ENCODE results near the gene DNAAF8.
"Not testable (repeated sequence)": the region's sequence is repeated elsewhere in the genome, so short reads cannot be mapped to it uniquely, and the experiment has no call there.

Gene DNAAF8

DNA sequence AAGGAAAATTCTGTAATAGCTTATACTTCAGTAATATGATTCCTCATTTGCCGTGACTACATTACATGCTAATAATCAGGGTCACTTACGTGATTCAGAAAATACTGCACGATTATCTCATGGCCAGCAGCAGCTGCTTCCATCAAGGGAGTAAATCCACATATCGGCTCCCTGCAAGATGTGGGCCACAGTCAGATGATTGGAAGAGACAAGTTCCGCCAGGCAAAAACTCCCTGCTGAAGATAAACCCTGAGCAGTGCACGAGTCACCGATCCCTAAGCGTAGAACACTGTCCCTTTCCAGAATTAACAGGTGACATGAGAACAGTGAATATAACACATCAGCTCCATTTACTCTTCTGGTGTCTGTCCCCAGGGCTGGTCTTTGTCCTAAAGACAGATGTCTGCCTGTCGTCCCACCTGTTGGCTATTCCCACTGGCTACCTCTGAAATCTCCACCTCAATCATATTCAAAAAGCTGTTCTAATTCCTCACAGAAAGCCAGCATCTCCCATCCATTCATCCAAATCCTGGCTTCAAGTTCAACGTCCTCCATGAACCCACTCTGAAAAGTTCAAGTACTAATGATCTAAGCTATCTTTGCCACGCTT lies 9.6 kb upstream of the DNAAF8 start:
- no peak for DNase-seq

DNA sequence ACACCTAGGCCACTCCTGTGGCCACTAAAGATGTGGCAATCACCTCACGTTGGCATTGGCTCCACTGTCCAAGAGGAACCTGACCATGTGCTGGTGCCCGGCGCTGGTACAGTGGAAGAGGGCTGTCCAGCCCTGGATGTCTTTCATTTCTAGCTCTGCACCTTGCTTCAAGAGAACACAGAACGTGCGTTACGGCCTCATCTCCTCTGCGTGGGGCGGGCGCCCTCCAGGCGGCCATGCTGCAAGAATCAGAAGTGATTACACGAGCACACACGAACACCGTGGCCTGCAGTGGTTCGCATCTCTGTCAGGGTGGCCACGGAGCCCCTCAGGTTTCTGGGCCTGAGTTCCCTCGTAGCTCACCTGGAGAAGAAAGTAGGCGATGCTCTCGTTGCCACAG lies 7.7 kb upstream of the DNAAF8 start:
- DNase-seq, result no peak

DNA sequence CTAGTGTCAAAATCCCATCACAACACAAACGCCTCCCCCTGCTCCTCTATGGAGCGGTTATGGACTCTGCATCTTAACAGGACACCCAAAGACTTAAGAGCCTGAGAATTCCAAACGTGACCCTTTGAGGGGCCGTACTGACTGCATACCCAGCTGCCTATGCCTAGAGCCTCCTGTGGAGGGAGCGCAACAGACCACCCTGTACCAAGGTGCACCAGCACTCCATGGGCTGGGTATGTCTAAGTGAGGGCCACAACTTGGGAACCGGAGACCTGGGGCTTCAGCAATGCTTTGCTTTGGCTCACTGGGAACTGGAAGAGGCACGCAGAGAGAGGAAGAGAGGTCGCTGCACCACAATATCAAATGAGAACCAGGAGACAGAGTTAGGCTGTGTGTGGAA lies 5.7 kb upstream of the DNAAF8 start:
- DNase-seq, result no peak

DNA sequence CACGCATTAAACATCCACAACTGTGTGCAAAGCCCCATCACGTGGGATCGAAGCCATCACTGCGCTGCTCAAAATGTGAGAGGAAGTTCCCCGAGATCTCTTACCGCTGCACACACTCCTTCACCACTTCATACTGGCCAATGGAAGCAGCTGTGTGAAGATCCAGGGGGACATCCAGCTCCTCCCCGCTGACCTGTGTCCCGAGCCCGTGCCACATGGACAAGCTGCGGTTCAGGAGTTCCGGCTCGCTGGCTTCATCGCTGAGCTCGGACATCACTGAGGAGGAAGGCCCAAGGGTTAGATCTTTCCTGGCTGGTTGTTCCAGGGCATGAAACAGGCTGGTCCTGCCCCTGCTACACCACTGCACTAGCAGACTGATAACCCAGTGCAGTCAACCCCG lies 4.5 kb upstream of the DNAAF8 start:
- no peak for DNase-seq

DNA sequence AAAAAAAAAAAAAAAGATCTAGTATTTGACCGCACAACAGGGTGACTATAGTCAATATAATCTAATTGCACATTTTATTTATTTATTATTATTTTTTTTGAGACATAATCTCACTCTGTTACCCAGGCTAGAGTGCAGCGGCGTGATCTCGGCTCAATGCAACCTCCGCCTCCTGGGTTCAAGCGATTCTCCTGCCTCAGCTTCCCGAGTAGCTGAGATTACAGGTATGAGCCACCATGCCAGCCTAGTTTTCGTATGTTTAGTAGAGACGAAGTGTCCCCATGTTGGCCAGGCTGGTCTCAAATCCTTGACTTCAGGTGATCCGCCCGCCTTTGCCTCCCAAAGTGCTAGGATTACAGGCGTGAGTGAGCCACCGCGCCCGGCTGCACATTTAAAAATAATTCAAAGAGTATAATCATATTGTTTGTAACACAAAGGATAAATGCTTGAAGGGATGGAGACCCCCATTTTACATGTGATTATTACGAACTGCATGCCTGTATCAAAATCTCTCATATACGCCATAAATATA lies 1.1 kb upstream of the DNAAF8 start:
- DNase-seq, result no peak

DNA sequence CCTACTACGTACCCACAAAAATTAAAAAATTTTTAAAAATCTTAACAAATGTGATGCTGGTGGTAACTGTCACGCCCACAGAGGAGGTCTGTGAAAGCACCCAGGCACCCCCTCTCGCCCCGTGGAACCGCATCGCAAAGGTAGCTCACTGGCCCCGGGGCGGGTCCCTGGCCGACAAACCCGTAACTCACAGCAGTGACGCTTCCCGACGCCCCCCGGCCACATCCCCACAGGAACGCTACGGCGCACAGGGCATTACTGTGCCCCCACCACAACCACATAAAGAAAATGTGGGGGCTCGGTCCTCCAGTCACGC lies 632 bp upstream of the DNAAF8 start:
- DNase-seq, result no peak

DNA sequence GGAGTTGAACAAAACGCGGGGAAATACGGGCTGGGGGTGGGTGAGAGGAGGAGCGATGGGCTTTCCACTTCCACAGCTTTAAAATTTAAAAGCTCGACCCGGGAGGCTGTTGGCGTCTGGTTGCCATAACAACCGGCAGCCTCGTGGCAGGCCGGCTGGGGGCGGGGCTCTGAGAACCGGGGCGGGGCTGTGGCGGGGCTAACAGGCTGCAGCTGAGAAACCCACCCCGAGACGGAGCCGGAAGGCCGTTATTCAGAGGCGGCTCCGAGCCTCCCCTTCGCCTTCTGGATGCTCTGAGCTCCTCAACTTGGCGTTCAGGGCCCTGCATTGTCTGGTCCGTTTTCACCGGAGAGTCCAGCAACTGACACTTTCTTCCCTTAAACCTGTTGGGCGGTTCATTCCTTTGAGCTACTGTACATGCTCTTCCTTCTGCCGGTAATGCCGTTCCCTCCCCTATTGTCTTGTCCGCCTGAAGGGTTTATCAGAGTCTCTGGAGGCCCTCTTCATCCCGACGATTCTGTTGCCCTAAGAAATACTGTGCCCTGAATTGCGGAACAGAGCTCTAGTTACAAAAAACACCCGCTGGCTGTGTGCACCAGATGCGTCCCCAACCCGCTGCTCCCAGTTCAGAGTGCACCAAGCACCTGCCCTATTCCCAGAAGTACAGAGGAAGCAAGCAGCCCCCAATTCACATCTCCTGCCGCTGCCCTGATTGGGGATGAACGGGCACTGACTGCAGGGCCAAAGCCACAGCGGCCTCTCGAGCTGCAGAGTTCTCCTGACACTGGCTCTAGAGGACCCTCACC lies 596 bp downstream of the DNAAF8 start:
- peak; percentile 88 for DNase-seq

DNA sequence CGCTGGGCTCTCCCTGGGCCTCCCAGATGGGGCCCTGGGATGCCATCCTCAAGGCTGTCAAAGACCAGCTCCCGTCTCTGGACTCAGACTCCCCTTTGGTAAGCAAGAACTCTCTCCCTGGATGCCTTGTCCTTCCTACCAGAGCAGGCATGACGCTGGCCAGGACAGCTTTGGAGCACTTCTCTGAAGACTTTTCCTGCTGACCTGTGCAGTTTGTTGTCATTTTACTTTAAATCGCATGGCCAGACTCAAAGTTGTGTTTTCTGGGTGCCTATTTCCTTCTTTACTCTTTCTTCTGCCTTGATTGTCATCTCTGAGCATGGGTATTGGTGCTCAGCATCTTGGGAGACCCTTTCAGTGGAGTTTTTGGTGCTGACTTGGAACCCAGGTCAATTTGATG lies 2.2 kb downstream of the DNAAF8 start:
- no peak for DNase-seq

DNA sequence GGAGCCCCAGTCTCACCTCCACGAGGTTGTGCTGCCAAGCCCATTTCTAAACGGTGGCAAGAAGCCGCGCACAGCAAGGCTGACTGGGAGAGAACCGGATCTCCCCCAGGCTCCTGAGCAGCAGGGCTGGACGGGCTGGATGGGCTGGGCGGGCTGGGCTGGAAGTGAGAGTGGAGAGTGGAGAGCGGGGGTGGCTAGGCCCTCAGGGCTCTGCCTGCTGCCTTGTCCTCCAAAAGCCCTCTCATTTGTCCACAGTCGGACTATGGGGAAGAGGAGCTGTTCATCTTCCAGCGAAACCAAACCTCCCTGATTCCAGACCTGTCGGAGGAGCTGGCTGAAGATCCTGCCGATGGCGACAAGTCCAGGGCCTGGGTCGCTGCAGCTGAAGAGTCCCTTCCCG lies 3.2 kb downstream of the DNAAF8 start:
- DNase-seq, result no peak

DNA sequence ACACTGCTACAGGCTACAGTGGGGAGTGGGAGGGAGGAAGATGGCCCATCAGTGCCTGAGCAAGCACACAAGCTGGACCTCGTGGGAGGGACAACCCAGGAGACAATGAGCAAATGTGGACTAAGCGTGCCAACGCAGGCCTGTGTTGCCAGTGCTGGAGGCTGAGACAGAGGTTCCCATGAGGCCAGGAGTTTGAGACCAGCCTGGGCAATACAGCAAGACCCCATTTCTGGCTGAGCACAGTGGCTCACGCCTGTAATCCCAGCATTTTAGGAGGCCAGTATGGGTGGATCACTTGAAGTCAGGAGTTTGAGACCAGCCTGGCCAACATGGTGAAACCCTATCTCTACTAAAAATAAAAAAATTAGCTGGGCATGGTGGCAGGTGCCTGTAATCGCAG lies 4.0 kb downstream of the DNAAF8 start:
- not testable (repeated sequence) for DNase-seq

DNA sequence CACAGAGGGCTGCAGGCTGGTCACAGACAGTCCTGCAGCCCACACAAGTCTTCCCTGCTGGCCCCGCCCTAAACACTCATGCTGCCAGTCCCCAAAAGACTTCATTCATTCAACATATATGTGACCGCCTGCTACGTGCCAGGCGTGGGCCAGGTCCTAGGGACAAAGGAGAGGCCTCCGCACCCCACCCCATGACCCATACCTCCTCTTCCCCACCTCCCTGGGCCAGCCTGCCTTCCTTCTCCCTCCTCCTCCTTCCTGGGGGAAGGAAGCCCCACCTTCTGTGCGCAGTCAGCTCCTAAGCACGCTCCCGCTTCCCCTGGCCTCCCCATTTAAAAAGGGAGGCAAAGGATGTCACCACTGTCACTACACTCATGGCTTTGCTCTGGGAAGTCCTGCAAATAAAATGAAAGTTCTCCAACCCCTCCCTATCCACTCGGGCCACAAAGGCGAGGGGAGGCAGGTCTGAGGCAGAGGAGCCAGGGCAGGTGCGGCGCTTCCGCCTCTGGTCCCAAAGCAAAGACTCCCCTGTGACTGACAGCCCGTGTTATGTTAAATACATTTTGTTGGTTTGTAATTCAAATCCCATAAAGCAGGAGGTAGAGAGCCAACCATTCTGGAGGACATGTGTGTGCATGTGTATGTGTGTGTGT lies 9.0 kb downstream of the DNAAF8 start:
- no peak for DNase-seq

DNA sequence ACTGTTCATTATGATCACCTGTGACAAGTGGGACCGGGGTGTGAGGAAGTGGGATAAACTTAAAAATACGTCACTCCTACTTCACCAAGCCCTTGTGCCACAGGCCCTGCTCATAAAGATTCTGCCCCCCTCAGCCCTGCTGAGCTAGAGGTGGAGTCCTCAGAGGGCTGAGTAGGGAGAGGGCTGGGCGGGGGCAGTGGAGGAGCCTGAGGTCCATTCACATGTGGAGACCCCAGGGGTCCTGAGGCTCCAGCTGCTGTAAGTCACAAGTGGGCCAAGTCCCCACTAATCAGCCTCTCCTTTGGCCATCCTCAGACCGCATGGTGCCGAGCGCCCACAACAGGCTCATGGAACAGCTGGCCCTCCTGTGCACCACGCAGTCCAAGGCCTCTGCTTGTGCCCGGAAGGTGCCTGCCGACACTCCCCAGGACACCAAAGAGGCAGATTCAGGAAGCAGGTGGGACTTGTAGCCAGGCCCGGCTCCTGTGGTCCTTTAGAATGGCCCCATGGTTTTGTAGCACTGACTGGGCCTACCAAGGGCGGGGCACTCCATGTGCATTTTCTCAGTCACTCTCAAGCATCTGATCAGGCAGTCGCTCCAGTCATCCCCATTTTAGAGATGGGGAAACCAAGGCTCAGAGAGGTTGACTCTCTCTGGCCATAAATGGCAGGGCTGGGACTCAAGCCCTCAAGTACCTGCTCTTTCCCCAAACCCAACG lies 10.4 kb downstream of the DNAAF8 start:
- DNase-seq, result no peak

DNA sequence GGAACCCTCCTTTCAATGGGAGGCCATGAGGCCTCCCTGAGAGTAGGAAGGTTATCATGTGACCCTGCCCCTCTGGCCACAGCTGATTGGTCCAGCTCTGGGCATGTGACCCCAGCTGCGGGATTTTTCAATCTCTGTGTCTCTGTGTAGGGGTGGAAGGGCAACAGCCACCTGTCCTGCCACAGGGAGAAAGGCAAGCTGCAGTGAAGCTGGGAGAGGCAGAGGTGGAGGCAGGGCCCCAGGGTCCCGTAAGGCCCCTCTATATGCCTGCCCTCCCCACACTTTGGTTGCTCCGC lies 10.9 kb downstream of the DNAAF8 start:
- no peak for DNase-seq

DNA sequence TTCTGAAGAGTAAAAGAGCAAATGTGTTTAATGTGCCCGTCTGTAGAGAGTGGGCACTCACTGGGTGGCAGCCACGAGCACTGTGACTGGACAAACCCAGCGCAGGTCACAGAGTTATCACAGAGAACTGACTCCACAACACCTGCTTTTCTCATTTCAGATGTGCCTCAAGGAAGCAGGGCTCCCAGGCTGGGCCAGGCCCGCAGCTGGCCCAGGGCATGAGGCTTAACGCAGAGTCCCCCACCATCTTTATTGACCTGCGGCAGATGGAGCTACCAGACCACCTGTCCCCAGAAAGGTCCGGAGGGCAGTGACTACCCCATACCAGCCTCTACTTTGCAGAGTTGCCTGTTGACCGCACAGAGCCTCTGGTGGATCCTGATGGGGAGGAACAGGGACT lies 11.9 kb downstream of the DNAAF8 start:
- no peak for DNase-seq

DNA sequence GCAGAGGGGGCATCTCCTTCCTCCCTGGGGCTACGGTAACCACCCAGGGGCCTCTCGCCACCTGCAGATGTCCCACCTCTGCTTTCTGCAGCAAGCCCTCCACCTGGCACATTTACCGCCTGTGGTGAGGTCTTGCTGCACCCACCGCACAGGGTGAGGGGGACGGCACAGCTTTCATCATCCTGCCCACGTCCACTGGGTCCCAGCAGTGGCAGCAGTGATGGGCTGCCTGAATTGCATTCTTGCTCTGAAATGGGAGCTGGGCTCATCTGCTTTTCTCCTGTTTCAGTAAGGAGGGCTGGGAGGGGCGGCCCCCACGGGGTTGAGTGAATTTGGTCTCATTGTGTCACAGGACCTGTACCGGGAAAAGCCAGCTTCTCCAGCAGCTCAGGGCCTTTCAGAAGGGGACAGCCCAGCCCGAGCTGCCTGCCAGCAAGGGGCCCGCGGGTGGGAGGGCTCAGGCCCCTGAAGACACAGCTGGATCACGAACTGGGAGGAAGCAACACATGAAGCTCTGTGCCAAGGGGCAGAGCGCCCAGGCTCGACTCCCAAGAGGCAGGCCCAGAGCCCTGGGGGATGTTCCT lies 12.7 kb downstream of the DNAAF8 start:
- no peak for DNase-seq

DNA sequence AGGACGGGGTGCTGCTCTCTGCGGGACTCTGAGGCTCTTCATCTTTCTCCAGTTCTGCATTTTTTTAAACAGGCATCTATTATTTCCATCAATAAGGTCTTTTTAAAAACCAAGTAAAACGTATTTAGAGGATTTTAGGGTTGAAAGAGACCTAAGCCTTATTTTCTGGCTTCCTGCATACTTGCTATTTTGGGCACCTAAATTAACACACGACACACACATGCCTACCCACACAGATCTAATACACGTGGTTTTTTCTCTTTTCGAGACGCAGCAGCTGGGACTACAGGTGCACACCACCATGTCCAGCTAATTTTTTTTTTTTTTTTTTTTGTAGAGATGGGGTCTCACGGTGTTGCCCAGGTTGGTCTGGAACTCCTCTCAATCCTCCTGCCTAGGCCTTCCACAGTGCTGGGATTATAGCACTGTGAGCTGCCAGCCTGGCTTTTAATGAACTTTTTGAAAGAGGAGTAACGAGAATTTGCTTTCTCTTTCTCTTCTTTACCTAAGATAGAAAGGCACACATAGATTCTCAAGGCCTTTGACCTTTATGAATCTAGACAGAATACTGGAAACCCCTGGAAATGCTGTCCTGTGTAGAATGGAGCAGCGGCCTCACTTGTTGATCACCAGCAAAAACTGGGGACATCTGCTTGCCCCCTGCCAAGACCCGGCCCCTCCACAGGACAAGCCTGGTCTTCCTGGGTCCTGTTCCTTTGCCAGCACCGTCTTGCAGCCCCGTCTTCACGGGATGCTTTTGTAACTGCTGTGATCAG lies 13.8 kb downstream of the DNAAF8 start:
- no peak for DNase-seq

DNA sequence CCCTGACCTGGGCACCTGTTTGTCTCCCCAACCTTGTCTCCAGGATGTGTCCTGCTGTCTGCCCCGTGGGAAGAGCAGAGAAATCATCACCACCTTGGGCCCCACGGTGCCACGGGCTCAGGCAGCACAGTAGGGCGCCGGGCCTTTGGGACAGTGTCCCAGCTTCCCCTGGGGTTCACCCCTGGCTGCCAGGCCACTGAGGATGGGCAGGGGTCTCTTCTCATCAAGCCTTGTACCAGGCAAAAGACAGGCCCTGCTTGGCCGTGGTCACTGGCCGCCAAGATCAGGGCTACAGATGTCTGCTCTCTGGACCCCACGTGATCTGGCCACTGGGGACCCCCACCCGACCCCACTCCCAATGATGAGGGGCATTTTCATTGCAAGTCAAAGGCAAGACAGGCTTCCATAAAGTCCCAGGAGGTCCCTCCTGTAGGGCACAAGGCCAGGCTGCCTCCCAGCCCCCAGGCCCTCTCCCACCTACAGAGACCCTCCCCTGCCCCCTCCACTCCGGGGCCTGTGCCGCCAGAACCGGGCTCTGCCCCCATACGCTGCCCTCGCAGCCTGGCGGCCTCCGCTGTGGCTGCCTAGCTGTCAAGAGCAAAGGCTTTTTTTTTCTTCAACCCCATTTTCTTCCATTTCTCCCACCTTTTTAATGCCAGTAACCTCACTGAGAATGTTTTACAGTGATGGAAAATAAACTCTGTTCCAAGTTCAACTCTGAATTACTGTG lies 14.5 kb downstream of the DNAAF8 start:
- no peak for DNase-seq

DNA sequence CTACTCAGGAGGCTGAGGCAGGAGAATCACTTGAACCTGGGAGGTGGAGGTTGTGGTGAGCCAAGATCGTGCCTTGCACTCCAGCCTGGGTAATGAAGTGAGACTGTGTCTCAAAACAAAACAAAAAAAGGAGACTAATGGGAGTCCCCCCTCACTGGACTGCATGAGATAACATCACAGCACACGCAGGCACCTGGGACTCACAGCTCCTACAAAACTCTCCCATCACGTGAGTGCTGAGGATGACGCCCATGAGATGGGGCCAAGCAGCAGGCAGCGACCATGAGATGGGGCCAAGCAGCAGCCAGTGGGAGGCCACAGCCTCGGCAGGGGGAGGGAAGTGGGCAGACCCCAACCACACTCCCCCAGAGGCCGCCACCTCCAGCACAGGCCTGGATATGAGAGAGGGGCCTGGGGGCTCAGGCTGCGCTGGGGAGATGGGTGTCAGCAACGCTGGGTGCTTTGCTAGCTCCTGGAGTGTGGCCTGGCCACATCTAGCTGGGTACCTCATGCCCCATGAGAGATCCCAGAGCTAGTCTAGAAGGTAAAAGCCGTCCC lies 15.4 kb downstream of the DNAAF8 start:
- no peak for DNase-seq

DNA sequence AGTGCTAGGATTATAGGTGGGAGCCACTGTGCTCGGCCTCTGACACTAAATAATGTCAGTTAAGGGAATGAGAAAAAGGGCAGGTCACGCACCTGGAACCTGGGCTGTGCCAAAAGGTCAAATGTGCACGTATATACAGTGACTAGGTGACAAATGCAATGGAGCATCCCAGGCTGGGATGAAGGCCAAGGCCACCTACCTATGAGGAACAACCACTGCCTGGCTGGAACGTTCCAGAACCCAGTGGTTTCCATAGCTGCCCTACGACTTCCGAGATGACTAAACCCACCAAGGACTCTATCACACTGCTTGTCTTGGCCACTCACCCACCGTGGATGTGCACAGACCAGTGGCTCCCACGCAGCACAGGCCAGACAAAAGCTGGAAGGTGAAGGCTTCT lies 16.6 kb downstream of the DNAAF8 start:
- DNase-seq, result no peak

DNA sequence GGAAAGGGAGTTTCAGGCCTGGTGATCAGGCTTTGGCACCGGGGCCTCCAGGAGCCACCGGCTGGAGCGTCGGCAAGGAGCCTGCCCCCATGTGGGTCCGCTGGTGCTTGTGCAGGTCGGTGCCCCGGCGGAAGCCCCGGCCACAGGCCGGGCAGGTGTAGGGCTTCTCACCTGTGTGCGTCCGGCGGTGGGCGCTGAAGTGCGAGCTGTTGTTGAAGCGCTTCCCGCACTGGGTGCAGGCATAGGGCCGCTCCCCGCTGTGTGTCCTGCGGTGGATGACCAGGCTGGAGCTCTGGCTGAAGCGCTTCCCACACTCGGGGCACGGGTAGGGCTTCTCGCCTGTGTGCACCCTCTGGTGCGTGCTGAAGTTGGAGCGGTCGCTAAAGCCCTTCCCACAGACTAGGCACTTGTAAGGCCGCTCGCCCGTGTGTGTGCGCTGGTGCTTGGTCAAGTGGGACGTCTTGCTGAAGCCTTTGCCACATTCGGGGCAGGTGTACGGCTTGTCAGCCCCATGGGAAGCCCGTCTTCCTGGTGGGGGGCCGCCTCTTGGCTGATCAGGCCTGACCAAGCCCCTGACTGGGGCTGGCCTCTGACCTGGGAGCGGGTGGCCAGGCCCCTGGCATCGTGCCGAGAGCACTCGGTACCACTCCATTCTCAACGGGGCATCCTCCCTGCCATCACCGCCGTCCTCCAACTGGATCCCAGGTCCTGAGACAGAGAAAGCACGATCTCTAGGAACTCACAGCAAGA lies 18.2 kb downstream of the DNAAF8 start:
- DNase-seq, result no peak

DNA sequence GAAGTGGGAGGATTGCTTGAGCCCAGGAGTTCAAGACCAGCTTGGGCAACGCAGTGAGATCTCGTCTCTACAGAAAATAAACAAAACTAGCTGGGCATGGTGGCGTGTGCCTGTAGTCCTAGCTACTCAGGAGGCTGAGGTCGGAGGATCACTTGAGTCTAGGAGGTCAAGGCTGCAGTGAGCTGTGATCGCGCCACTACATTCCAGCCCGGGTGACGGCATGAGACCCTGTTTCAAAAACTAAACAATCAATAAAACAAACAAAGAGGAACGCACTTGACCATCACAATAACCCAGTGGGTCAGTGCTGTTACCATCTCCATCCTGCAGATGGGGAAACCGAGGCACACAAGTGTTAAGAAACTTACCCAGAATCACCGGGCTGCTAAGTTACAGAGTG lies 18.9 kb downstream of the DNAAF8 start:
- no peak for DNase-seq

Measured in central memory CD4-positive, alpha-beta T cell (primary cell).